Purkinje cell (primary cell): ENCODE results near the gene MTX3. TPM values are rescaled to one million over a fixed set of nuclear protein-coding genes. Genes with fewer than 3 reads are reported as not detected.

ENCODE experiments used
- polyA plus RNA-seq: library from polyadenylated mRNA; unstranded; fragments of >200 nt; fragmentation: Nextera tagmentation; gene quantifications from 2 replicates; pipeline ENCODE4 v1.2.1, GENCODE V29; 2014

The MTX3 gene
- 16.9 and 24.2 TPM in 2 replicates for polyA plus RNA-seq

DNA sequence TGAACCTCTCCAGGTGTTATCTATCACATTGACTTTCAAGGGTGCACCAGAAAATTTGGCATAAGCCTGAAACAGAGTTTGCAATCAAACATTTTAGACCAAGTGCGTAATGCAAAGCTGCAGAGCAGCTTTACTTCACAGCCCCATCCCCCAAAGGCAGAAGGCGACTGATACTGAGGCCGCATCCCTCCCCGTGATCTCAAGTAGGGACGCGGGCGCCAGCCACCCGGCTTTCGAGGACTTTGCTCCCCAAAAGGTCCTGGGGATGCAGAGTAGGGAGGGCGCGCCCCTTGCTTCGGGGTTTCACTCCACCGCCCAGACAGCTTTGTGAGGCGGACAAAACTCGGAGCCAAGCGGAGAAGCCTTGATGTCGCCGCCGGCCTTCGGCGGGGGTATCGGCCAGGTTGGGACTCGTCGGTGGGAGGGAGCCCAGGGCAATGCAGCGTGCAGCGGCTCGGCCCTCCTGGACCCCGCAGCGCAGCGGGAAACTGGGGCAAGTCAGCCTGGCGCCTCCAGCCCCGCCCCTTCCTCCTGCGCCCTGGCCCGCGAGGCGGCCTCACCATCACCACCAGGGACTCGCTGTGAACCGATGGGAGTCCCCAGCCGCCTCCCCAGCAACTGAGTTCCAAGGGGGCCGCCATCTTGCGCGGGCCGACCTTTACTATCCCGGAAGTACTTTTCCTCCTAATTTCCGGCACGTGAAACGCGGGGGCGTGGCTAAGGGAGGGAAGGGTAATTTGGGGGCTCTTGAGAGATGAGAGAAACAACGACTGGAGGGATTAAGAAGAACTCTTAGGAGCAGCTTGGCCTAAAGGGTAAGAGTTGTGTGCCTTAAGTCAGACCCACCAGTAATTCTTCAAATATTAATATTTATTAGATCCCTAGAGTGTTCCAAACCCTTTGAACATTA, at the start of gene MTX3:
Gene MTX3, minus strand, starts transcription at position 665 of the 910 bp plus-strand sequence. Its CDS starts 24 bp downstream, at position 641.

DNA sequence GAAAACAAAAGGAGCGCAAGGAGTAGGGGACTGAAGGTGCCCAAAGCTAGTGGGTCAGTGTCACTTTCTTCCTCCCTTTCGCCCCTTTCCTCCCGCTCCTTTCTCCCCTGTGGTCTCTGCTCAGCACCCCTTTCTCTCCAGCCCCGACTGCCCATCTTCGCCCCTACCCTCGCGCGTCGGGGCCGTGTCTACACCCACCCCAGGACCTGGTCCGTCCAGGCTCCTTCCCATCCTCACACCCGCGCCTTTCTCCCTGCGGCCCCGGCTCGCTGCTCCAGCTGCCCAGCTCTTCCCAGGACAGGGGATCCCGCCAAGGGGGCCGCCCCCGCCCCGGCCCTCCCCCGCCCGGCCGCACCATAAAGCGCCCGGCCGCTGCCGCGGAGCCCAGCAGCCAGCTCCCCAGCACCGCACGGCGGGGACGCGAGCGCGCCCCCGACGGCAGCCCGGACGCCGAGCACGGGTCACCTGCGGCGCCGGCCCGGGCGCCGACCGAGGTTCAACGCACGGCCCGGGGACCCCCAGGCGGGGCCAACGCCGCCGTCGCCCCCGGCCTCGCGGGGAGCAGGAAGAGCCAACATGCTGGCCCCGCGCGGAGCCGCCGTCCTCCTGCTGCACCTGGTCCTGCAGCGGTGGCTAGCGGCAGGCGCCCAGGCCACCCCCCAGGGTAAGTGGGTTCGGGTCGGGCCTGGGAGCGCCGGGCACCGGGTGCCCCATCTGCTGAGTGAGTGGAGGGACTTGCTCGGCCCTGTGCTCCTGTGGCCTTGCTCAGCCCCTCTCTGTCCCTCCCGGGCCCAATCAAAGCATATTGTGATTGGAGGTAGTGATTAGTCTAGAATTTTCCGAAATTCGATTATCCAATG, 44.1 kb upstream of the MTX3 start, which contains the start of gene THBS4:
Gene THBS4, plus strand, starts transcription at position 387 of the 860 bp plus-strand sequence. Its CDS starts 190 bp downstream, at position 577.

Other genes starting within 250 kb of the MTX3 start
- 5.2 and 6.5 TPM in 2 replicates for gene THBS4, start 44.1 kb upstream of the MTX3 start, polyA plus RNA-seq